Rectal smooth muscle tissue (tissue), 1 donor: ENCODE measurements around the gene TWIST2.

Source experiments
- H3K27ac ChIP-seq: one replicate; pipeline ENCODE4 v1.7.0; 2013; ENCODE audit warnings: low read depth, low read length, inconsistent platforms
- H3K27me3 ChIP-seq: one replicate; pipeline ENCODE4 v1.7.0; 2013; ENCODE audit warnings: low read length; ENCODE audit not compliant: control insufficient read depth, insufficient read depth
- H3K36me3 ChIP-seq: one replicate; pipeline ENCODE4 v1.7.0; 2013; ENCODE audit warnings: low read length; ENCODE audit not compliant: control insufficient read depth, insufficient read depth
- H3K4me1 ChIP-seq: one replicate; pipeline ENCODE4 v1.7.0; 2013; ENCODE audit warnings: low read length; ENCODE audit not compliant: control insufficient read depth, insufficient read depth
- H3K4me3 ChIP-seq: one replicate; pipeline ENCODE4 v1.7.0; 2013; ENCODE audit warnings: low read length
- H3K9ac ChIP-seq: one replicate; pipeline ENCODE4 v1.7.0; 2013; ENCODE audit warnings: low read length

Gene TWIST2

GRCh38 chr2:238916176-238916874 lies 68.4 kb downstream of the TWIST2 start:
- no peak overlapping the region for H3K4me3 ChIP-seq
- H3K36me3 ChIP-seq: peaks cover 2% of the 10 kb centered on the region
- H3K27me3 ChIP-seq: no peaks in the 10 kb centered on the region
- H3K9ac ChIP-seq: no peak overlapping the region
- no peaks in the 10 kb centered on the region for H3K4me1 ChIP-seq
- H3K27ac ChIP-seq: no peak overlapping the region

GRCh38 chr2:238916875-238917590 lies 69.1 kb downstream of the TWIST2 start:
- no peaks in the 10 kb centered on the region for H3K4me1 ChIP-seq
- no peak overlapping the region for H3K4me3 ChIP-seq
- no peaks in the 10 kb centered on the region for H3K27me3 ChIP-seq
- no peak overlapping the region for H3K27ac ChIP-seq
- no peaks in the 10 kb centered on the region for H3K36me3 ChIP-seq
- H3K9ac ChIP-seq: no peak overlapping the region

- Histone ChIP-seq H3K27me3 (no peaks in the 10 kb centered on the region), H3K36me3 (no peaks in the 10 kb centered on the region), H3K27ac (no peak overlapping the region), H3K4me3 (no peak overlapping the region), H3K9ac (no peak overlapping the region), H3K4me1 (no peaks in the 10 kb centered on the region)
These were observed 71.4 kb downstream of the TWIST2 start for GRCh38 chr2:238919307-238919706.

GRCh38 chr2:238920053-238920452 lies 72.2 kb downstream of the TWIST2 start:
- Histone ChIP-seq H3K36me3 (no peaks in the 10 kb centered on the region), H3K9ac (no peak overlapping the region), H3K4me3 (no peak overlapping the region), H3K27me3 (no peaks in the 10 kb centered on the region), H3K4me1 (no peaks in the 10 kb centered on the region), H3K27ac (no peak overlapping the region)

- no peak overlapping the region for H3K9ac ChIP-seq
- no peak overlapping the region for H3K27ac ChIP-seq
- H3K4me1 ChIP-seq: no peaks in the 10 kb centered on the region
- no peaks in the 10 kb centered on the region for H3K36me3 ChIP-seq
- no peaks in the 10 kb centered on the region for H3K27me3 ChIP-seq
- H3K4me3 ChIP-seq: no peak overlapping the region
These were observed 72.7 kb downstream of the TWIST2 start for GRCh38 chr2:238920601-238921001.

- no peak overlapping the region for H3K4me3 ChIP-seq
- no peaks in the 10 kb centered on the region for H3K36me3 ChIP-seq
- no peak overlapping the region for H3K27ac ChIP-seq
- H3K9ac ChIP-seq: no peak overlapping the region
- no peaks in the 10 kb centered on the region for H3K27me3 ChIP-seq
- no peaks in the 10 kb centered on the region for H3K4me1 ChIP-seq
These were observed 73.4 kb downstream of the TWIST2 start for GRCh38 chr2:238921259-238921658.

- Histone ChIP-seq H3K4me3 (no peak overlapping the region), H3K36me3 (no peaks in the 10 kb centered on the region), H3K9ac (no peak overlapping the region), H3K27me3 (no peaks in the 10 kb centered on the region), H3K4me1 (no peaks in the 10 kb centered on the region), H3K27ac (no peak overlapping the region)
These were observed 73.9 kb downstream of the TWIST2 start for GRCh38 chr2:238921681-238922319.

- Histone ChIP-seq H3K4me1 (no peaks in the 10 kb centered on the region), H3K27ac (no peak overlapping the region), H3K9ac (no peak overlapping the region), H3K36me3 (no peaks in the 10 kb centered on the region), H3K4me3 (no peak overlapping the region), H3K27me3 (no peaks in the 10 kb centered on the region)
These were observed 74.5 kb downstream of the TWIST2 start for GRCh38 chr2:238922435-238922834.

GRCh38 chr2:238924032-238924431 lies 76.1 kb downstream of the TWIST2 start:
- Histone ChIP-seq H3K36me3 (no peaks in the 10 kb centered on the region), H3K27ac (no peak overlapping the region), H3K4me1 (no peaks in the 10 kb centered on the region), H3K9ac (no peak overlapping the region), H3K27me3 (no peaks in the 10 kb centered on the region), H3K4me3 (no peak overlapping the region)

GRCh38 chr2:238924796-238925195 lies 76.9 kb downstream of the TWIST2 start:
- Histone ChIP-seq H3K4me3 (no peak overlapping the region), H3K36me3 (no peaks in the 10 kb centered on the region), H3K27ac (no peak overlapping the region), H3K27me3 (no peaks in the 10 kb centered on the region), H3K4me1 (no peaks in the 10 kb centered on the region), H3K9ac (no peak overlapping the region)

- Histone ChIP-seq H3K27me3 (no peaks in the 10 kb centered on the region), H3K9ac (no peak overlapping the region), H3K4me1 (no peaks in the 10 kb centered on the region), H3K27ac (no peak overlapping the region), H3K4me3 (no peak overlapping the region), H3K36me3 (no peaks in the 10 kb centered on the region)
These were observed 77.4 kb downstream of the TWIST2 start for GRCh38 chr2:238925281-238925680.

GRCh38 chr2:238925816-238926521 lies 78.1 kb downstream of the TWIST2 start:
- Histone ChIP-seq H3K27me3 (no peaks in the 10 kb centered on the region), H3K36me3 (no peaks in the 10 kb centered on the region), H3K9ac (no peak overlapping the region), H3K4me1 (no peaks in the 10 kb centered on the region), H3K27ac (no peak overlapping the region), H3K4me3 (no peak overlapping the region)
